NCI-H526 treated with DMSO at 0.1 percent for 48 hours (cell line): ENCODE results near the gene CCDC87.
A peak's percentile ranks its signal among the peaks of the same experiment; 100 is the strongest.
"Not testable (repeated sequence)": the region's sequence is repeated elsewhere in the genome, so short reads cannot be mapped to it uniquely, and the experiment has no call there.

Experiments
- DNase-seq: peaks from one replicate; lab custom pipeline; 2025; lab: John Stamatoyannopoulos, UW

The CCDC87 gene

GRCh38 chr11:66616379-66617154, 23.7 kb upstream of the CCDC87 start, which contains the start of gene RBM14:
Gene RBM14, plus strand, starts transcription at chr11:66616630. Its CDS starts 91 bp downstream, at chr11:66616721.
- DNase-seq: peak; percentile 99

GRCh38 chr11:66614073-66614472, 21.2 kb upstream of the CCDC87 start:
- no peak for DNase-seq

- DNase-seq: no peak
Observed at GRCh38 chr11:66612458-66612857, 19.6 kb upstream of the CCDC87 start.

- DNase-seq: no peak
Observed at GRCh38 chr11:66609721-66610617, 17.1 kb upstream of the CCDC87 start.

GRCh38 chr11:66607126-66607834, 14.4 kb upstream of the CCDC87 start:
- DNase-seq: no peak

GRCh38 chr11:66606608-66607007, 13.7 kb upstream of the CCDC87 start:
- not testable (repeated sequence) for DNase-seq

- DNase-seq: no peak
Observed at GRCh38 chr11:66604155-66604554, 11.3 kb upstream of the CCDC87 start.

- DNase-seq: no peak
Observed at GRCh38 chr11:66603072-66603471, 10.2 kb upstream of the CCDC87 start.

- no peak for DNase-seq
Observed at GRCh38 chr11:66600631-66601233, 7.9 kb upstream of the CCDC87 start.

GRCh38 chr11:66600219-66600618, 7.4 kb upstream of the CCDC87 start:
- DNase-seq: no peak

- DNase-seq: no peak
Observed at GRCh38 chr11:66598993-66599392, 6.1 kb upstream of the CCDC87 start.

- DNase-seq: no peak
Observed at GRCh38 chr11:66595245-66595904, 2.5 kb upstream of the CCDC87 start.

- no peak for DNase-seq
Observed at GRCh38 chr11:66593650-66594049, 787 bp upstream of the CCDC87 start.

GRCh38 chr11:66593303-66593635, 406 bp upstream of the CCDC87 start:
- DNase-seq: no peak

GRCh38 chr11:66591175-66591574, 1.7 kb downstream of the CCDC87 start:
- no peak for DNase-seq

GRCh38 chr11:66589996-66590675, 2.7 kb downstream of the CCDC87 start:
- DNase-seq: no peak

GRCh38 chr11:66589315-66589714, 3.5 kb downstream of the CCDC87 start:
- not testable (repeated sequence) for DNase-seq

- DNase-seq: no peak
Observed at GRCh38 chr11:66586136-66586535, 6.7 kb downstream of the CCDC87 start.

- not testable (repeated sequence) for DNase-seq
Observed at GRCh38 chr11:66585447-66585846, 7.4 kb downstream of the CCDC87 start.

- not testable (repeated sequence) for DNase-seq
Observed at GRCh38 chr11:66582565-66583147, 10.2 kb downstream of the CCDC87 start.
